HCT116 (cell line): Measurements from ENCODE around the gene TF. TPM values are rescaled to one million over a fixed set of nuclear protein-coding genes. Genes with fewer than 3 reads are reported as not detected.

Source experiments
- ATAC-seq: fragments of 200-7000 bp; cut with Tn5 transposase; 2 replicates; pipeline ENCODE4 v1.9.1; 2020; ENCODE audit warnings: mild to moderate bottlenecking, moderate library complexity
- BruUV-seq: library from RNA; stranded (reverse); fragments of 400-500 nt; replicated peaks from 2 replicates; lab custom pipeline; 2021; lab: Mats Ljungman, UMichigan
- CTCF ChIA-PET: fragments of 300-600 bp; sonication (Branson Sonifier 250); formaldehyde crosslinking; loops from one replicate; lab custom pipeline; 2021; ENCODE audit warnings: antibody characterized with exemption; lab: Charles Lee
- POLR2A ChIA-PET: fragments of 300-600, 350-600 bp; sonication (Branson Sonifier 250); formaldehyde crosslinking; loops from one replicate; lab custom pipeline; 2021; ENCODE audit warnings: antibody characterized with exemption; lab: Charles Lee
- RAD21 ChIA-PET, 2 experiments: fragments of 300-600 bp; sonication (Branson Sonifier 250); formaldehyde crosslinking; loops; one replicate each; lab custom pipeline; 2023; ENCODE audit warnings: low total read pairs in 2 of 2; ENCODE audit not compliant: uncharacterized antibody in 2 of 2, unreplicated experiment in 2 of 2, low non-redundant PET in 1 of 2; lab: Charles Lee
- DNase-seq: peaks from one replicate; pipeline ENCODE4 v3.0.0-alpha.2; 2010; ENCODE audit warnings: low read depth, low spot score
- H2AFZ ChIP-seq: fragments of 200-600 bp; shearing (Covaris generic), sonication (generic); 2 replicates; pipeline ENCODE4 v1.6.1; 2017; ENCODE audit warnings: low read depth, mixed run types, mixed read lengths, antibody characterized with exemption, low read length; ENCODE audit not compliant: poor library complexity, severe bottlenecking
- H3K27ac ChIP-seq: 2 replicates; pipeline ENCODE4 v1.5.1; 2012; ENCODE audit warnings: low read depth, low read length
- H3K27me3 ChIP-seq: fragments of 200-600 bp; sonication (generic); 2 replicates; pipeline ENCODE4 v1.6.1; 2016; ENCODE audit warnings: mixed run types, low read length, mixed read lengths; ENCODE audit not compliant: insufficient read depth
- H3K36me3 ChIP-seq, 2 experiments: fragments of 200-500 bp in 1 of 2; fragments of 200-600 bp in 1 of 2; sonication (Bioruptor generic) in 1 of 2; sonication (generic) in 1 of 2; 2 replicates each; pipeline versions ENCODE4 v1.5.1 to v1.6.1; 2014 to 2016; ENCODE audit warnings: low read length in 2 of 2, inconsistent platforms in 1 of 2, mixed read lengths in 1 of 2, mixed run types in 1 of 2; ENCODE audit not compliant: insufficient read depth in 2 of 2, control insufficient read depth in 1 of 2
- H3K4me1 ChIP-seq, 2 experiments: fragments of 200-600 bp in 1 of 2; sonication (generic) in 1 of 2; 2 replicates each; pipeline versions ENCODE4 v1.5.1 to v1.6.1; 2012 to 2017; ENCODE audit warnings: low read length in 2 of 2, inconsistent platforms in 1 of 2, mild to moderate bottlenecking in 1 of 2, mixed read lengths in 1 of 2, mixed run types in 1 of 2, moderate library complexity in 1 of 2; ENCODE audit not compliant: insufficient read depth in 2 of 2, control insufficient read depth in 1 of 2
- H3K4me2 ChIP-seq: fragments of 200-600 bp; sonication (generic); 2 replicates; pipeline ENCODE4 v1.6.1; 2017; ENCODE audit warnings: mixed run types, low read length, mixed read lengths
- H3K4me3 ChIP-seq, 2 experiments: fragments of 200-600 bp in 1 of 2; sonication (generic) in 1 of 2; replicated peaks in 1 of 2; 2 replicates each; pipeline ENCODE4 v1.5.1; 2011 to 2016; ENCODE audit warnings: low read length in 2 of 2, control low read depth in 1 of 2, low read depth in 1 of 2, mild to moderate bottlenecking in 1 of 2, mixed read lengths in 1 of 2, mixed run types in 1 of 2
- H3K79me2 ChIP-seq: fragments of 200-600 bp; sonication (generic); 2 replicates; pipeline ENCODE4 v1.6.1; 2017; ENCODE audit warnings: mild to moderate bottlenecking, mixed run types, low read length, moderate library complexity, mixed read lengths; ENCODE audit not compliant: insufficient read depth
- H3K9ac ChIP-seq: fragments of 200-600 bp; sonication (generic); 2 replicates; pipeline ENCODE4 v1.6.1; 2016; ENCODE audit warnings: low read length, mixed read lengths
- H3K9me2 ChIP-seq: fragments of 200-600 bp; sonication (generic), shearing (Covaris generic); 2 replicates; pipeline ENCODE4 v1.6.1; 2017; ENCODE audit warnings: mixed run types, mild to moderate bottlenecking, moderate library complexity; ENCODE audit not compliant: insufficient read depth
- H3K9me3 ChIP-seq, 2 experiments: fragments of 200-500 bp in 1 of 2; fragments of 200-600 bp in 1 of 2; sonication (Bioruptor generic) in 1 of 2; sonication (generic) in 1 of 2; 2 replicates each; pipeline ENCODE4 v1.6.1; 2014 to 2017; ENCODE audit warnings: low read length in 2 of 2, mixed read lengths in 2 of 2, inconsistent platforms in 1 of 2, low read depth in 1 of 2, mild to moderate bottlenecking in 1 of 2, mixed run types in 1 of 2, moderate library complexity in 1 of 2; ENCODE audit not compliant: control insufficient read depth in 1 of 2, insufficient read depth in 1 of 2
- H4K20me1 ChIP-seq: fragments of 200-600 bp; sonication (generic), shearing (Covaris generic); 2 replicates; pipeline ENCODE4 v1.6.1; 2017; ENCODE audit warnings: mixed run types, mild to moderate bottlenecking, moderate library complexity; ENCODE audit not compliant: insufficient read depth
- CBX3 ChIP-seq: IDR thresholded peaks from 2 replicates; pipeline ENCODE4 v1.6.1; 2012; ENCODE audit warnings: low read depth
- CEBPB ChIP-seq: IDR thresholded peaks from 2 replicates; pipeline ENCODE4 v1.6.1; 2012; ENCODE audit warnings: low read depth
- EGR1 ChIP-seq: IDR thresholded peaks from 2 replicates; pipeline ENCODE4 v1.6.1; 2012; ENCODE audit warnings: low read depth
- EZH2 ChIP-seq: fragments of 200-600 bp; sonication (generic); IDR thresholded peaks from 2 replicates; pipeline ENCODE4 v1.6.1; 2017; ENCODE audit warnings: antibody characterized with exemption, mixed run types
- POLR2AphosphoS5 ChIP-seq: IDR thresholded peaks from 2 replicates; pipeline ENCODE4 v1.6.1; 2011; ENCODE audit warnings: mild to moderate bottlenecking, low read depth, low read length, moderate library complexity
- SIN3A ChIP-seq: IDR thresholded peaks from 2 replicates; pipeline ENCODE4 v1.6.1; 2012; ENCODE audit warnings: low read depth
- SRF ChIP-seq: IDR thresholded peaks from 2 replicates; pipeline ENCODE4 v1.6.1; 2012; ENCODE audit warnings: low read depth
- TCF7L2 ChIP-seq: IDR thresholded peaks from 2 replicates; pipeline ENCODE4 v1.7.0; 2011; ENCODE audit warnings: borderline replicate concordance, inconsistent platforms; ENCODE audit not compliant: insufficient read depth, insufficient read length; ENCODE audit errors: extremely low read depth
- ZFX ChIP-seq: fragments of 450-650 bp; IDR thresholded peaks from 2 replicates; pipeline ENCODE4 v1.6.1; 2017
- intact Hi-C: fragments of 100-400 bp; cut with micrococcal nuclease; formaldehyde crosslinking; loops from 2 replicates; pipeline ENCODE4 v1.10.0; 2022
- total RNA-seq: library from RNA; stranded (reverse); gene quantifications from one replicate; pipeline ENCODE4 v1.2.1, GENCODE V29; 2021; ENCODE audit not compliant: unreplicated experiment
- TF ChIP-seq, protein P1 (sequence below): IDR thresholded peaks from 2 replicates; pipeline ENCODE4 v1.6.1; 2011; ENCODE audit warnings: mild to moderate bottlenecking, low read length, moderate library complexity; ENCODE audit not compliant: insufficient replicate concordance; ENCODE audit errors: extremely low read depth
- TF ChIP-seq, protein P2 (sequence below): IDR thresholded peaks from 2 replicates; pipeline ENCODE4 v1.6.1; 2012

The TF gene
- total RNA-seq, 1 experiment from 2014 or later: 10.4 TPM

DNA sequence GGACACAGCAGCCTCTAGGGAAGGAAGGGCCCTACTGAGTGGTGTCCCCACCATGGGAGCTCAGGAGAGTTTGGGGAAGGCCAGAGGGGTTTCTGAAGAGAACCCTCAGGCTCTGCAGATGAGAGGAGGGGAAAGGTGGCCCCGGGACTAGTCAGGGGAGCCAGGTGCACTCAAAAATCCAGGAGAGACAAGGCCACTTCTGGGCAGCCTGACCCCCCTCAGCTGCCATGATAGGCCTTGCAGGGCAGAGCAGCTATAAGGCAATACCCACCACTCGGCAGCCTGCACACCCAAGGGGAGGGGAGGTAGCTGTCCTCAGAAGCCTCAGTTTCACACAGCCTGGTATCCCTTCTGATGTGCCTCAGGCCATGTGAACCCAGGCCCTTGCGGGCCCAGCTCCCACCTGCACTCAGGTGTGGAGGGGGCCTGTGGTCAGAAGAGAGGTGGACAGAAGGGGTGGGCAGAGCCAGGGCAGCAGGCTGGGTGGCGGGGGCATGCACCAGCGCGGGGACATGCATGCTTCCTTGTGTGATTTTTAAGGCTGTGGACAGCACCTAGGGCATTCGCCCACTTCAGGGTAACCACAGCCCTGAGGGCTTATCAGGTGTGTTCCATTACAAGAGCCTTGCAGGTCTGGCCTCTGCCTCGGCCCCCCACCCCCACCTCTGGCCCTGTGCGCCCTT is 94.0 kb downstream of the TF start:
- CTCF ChIA-PET: no interaction called here

More for the DNA sequence above, 94.0 kb downstream of the TF start:
- Histone ChIP-seq H3K79me2 (no peaks in the 10 kb centered on the region), H2AFZ (no peak overlapping the region), H3K9me2 (no peaks in the 10 kb centered on the region), H3K4me1 (no peaks in the 10 kb centered on the region), H4K20me1 (no peaks in the 10 kb centered on the region), H3K9me3 (no peaks in the 10 kb centered on the region), H3K9ac (no peak overlapping the region), H3K4me3 (no peak overlapping the region), H3K27ac (no peak overlapping the region), H3K36me3 (no peaks in the 10 kb centered on the region), H3K4me2 (no peak overlapping the region), H3K27me3 (no peaks in the 10 kb centered on the region)
- POLR2A ChIA-PET: no interaction called here
- DNase-seq: no peak
- TF ChIP-seq TCF7L2 (no peak), ZFX (no peak), CEBPB (no peak), EZH2 (no peak), SIN3A (no peak), POLR2AphosphoS5 (no peak), EGR1 (no peak), CBX3 (no peak), SRF (no peak)
- TF ChIP-seq, protein P1, sequence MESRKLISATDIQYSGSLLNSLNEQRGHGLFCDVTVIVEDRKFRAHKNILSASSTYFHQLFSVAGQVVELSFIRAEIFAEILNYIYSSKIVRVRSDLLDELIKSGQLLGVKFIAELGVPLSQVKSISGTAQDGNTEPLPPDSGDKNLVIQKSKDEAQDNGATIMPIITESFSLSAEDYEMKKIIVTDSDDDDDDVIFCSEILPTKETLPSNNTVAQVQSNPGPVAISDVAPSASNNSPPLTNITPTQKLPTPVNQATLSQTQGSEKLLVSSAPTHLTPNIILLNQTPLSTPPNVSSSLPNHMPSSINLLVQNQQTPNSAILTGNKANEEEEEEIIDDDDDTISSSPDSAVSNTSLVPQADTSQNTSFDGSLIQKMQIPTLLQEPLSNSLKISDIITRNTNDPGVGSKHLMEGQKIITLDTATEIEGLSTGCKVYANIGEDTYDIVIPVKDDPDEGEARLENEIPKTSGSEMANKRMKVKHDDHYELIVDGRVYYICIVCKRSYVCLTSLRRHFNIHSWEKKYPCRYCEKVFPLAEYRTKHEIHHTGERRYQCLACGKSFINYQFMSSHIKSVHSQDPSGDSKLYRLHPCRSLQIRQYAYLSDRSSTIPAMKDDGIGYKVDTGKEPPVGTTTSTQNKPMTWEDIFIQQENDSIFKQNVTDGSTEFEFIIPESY: no peak
- TF ChIP-seq, protein P2, sequence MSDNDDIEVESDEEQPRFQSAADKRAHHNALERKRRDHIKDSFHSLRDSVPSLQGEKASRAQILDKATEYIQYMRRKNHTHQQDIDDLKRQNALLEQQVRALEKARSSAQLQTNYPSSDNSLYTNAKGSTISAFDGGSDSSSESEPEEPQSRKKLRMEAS: no peak
- no TSS peak for BruUV-seq
- RAD21 ChIA-PET: interaction anchor here in 1 of 2 experiments (0.7 kb wide), 1 partner anchor 18 kb away, joined by 3 read pairs; no protein-coding TSS in a partner anchor
- ATAC-seq: no peak
- intact Hi-C loops: no loop called here
